CD4-positive, alpha-beta T cell treated with Interleukin-1 beta for 1 hour (primary cell): Measurements from ENCODE around the gene DLGAP3.
A peak's percentile ranks its signal among the peaks of the same experiment; 100 is the strongest.

Experiments
- DNase-seq, 2 donors: peaks; one replicate each; pipeline ENCODE4 v3.0.0-alpha.2; 2020 to 2022

The DLGAP3 gene

DNA sequence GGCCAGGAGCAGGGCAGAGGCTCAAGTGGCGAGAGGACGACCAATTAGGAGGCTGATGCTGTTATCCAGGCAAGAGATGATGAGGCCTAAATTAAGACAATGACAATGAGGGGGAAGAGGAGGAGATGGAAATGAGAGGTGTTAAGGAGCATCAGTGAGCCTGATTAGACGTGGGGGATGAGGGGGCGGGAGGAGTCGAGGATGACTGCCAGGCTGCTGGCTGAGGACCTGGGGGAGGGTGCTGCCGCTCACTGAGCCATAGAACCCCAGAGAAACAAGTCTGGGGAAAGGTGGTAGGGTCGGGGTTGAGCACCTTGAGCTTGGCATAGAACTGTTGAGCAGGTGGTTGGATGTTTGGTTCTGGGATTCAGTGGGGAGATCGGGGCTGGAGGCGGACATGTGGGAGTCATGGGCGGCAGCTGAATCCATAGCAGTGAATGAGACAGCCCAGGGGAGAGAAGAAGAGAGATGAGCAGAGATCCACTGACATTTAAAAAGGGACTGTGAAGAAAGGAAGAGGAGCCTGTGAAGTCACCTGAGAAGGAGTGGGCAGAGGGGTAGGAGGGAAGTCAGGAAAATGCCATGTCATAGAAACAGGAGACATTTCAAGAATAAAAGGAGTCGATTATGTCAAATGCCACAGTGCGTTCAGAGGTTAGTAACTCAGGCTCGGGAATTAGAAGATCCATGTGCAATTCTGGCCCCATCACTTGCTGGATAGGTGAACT is 28.5 kb downstream of the DLGAP3 start:
- no peak for DNase-seq

DNA sequence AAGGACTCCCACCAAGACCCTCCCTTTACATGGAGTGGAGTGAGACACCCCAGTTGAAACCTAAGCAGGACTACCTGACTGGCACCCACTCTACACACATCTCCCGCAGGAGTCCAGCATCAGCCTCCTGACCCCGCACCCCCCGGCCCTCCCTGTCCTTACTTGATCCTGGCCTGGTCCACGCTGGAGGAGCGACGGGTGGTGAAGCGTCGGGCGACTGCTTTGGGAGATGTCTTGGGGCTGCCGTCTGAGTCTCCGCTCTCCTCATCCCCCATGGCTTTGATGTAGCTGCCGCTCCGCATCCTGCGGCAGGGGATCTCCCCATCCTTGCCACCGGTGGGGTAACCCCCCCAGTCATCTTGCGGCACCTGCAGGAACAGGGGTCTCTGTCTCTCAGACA is 29.5 kb downstream of the DLGAP3 start:
- no peak for DNase-seq

DNA sequence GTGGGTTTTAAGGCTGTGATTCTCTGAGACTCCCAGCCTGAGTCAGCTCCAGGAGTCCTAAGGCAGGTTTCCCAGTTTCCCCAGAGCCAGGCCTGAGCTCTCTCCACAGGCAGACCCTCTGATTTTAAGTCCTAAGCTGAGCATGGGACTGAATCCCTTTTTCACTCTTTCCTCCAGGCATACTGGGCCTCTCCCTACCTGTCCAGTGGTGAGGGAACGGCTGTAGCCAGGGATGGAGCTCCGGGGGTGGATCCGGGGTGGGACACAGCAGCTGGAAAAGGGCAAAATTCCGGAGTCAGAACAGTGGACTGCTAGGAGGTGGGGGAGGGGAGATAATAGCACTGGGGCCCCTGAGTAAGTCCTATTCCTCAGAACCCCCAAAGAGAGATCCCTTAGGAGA is 30.0 kb downstream of the DLGAP3 start:
- DNase-seq = no peak

DNA sequence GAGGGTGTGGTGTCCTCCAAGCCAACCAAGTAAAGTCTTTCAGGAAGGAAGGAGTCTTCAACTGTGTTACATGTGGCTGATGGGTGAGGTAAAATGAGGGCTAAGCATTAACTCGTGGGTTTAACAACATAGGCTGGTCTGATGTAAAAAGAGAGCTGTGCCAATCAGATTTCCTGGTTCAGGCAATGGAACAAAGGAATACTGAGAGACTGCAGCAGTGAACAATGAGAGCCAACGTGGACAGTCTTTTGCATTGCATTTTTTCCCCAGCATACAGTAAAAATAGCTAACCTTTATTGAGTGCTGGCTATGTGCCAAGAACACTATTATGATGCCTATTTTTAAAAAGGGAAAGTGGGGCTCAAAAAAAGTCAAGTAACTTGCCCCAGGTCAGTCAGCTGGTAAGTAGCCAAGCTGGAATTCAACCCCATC is 31.1 kb downstream of the DLGAP3 start:
- DNase-seq = no peak

DNA sequence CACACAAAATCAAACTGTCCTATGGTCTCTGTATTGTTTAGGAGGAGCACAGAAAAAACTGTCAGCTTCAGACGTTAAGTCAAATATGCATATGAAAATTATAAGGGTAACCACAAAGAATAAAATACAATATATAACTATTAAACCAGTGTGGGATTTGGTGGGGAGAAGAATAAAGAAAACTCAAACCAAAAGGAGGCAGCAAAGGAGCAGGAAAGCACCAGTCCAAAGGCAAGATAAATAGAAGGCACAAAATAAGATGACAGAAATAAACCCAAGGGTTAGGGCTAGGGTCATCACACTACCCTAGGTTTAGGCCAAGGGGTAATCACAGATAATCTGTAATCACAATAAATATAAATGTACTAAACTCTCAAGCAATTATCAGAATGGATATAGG is 32.8 kb downstream of the DLGAP3 start:
- DNase-seq = no peak

DNA sequence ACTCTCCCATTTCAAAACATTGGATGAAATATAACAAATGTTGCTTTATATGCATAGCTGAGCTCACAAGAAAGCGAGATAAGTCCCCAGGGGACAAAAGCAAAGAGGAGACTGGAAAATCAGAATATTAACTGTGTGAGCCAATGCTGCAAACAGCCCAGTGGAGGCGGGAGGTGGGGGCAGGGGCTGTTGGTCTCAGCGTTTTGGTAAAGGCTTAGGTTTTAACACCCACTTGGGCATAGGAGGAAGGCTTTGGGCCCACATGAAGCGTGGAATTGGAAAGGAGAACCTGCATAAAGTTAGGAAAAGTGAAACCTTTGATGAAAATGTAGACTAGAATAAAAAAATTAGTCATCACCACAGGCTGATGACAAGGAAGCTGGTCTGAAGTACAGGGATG is 39.7 kb downstream of the DLGAP3 start:
- DNase-seq = no peak

DNA sequence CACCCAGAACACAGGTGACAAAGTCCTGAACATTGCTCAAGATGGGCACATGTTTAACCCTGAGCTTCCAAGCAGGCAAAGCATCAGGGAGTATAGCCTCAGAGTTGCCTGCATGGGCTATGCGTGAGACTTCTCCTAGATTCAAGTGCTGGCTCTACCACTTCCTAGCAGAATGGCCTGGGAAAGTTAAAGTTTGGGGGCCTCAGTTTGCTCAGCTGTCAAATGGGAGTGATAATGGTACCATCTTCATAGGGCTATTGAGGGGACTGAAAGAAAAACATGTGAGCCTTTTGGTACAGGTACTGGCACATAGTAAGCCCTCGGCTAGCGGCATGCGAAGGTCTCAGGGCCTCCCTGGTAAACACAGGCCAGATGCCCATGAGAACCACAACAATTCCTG is 41.9 kb downstream of the DLGAP3 start:
- DNase-seq = no peak

DNA sequence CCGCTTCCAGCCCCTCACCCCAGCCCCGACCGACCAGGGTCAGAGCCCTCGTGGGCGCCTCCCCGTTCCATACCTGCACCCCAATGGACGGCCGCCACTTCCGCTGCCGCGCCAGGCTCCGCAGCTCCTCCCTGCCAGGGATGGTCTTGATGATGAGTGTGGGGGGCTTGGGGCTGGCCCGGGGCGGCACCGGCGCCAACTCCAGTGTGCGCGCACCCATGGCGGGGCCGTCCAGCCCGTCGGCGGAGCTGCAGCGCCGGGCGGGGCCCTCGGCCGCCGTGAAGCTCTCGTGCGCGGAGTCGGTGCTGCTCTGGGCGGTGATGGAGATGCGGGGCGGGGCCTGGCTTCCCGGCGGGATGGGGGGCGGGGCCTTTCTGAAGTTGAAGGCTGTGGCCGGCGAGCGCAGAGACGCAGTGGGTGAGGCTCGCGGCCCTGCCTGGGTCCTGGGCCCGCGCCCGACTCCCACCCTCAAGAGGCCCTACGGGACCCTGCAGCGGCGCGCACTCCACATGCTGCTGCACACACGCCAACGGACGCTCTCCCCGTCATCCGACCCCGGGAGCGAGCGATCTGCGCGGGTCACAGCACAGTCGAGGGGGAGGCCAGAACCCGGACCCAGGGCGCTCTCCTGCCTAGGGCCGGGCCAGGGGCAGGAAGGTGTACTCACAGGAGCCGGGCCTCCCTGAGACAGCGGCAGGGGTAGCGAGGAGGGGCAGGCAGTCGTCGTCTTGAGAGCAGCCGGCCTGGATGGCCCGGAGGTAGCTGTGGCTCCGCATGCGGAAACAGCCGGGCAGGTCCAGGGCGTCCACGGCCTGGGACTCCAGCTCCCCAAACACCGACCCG is 43.8 kb downstream of the DLGAP3 start:
- DNase-seq = peak; percentile 41 to 48

DNA sequence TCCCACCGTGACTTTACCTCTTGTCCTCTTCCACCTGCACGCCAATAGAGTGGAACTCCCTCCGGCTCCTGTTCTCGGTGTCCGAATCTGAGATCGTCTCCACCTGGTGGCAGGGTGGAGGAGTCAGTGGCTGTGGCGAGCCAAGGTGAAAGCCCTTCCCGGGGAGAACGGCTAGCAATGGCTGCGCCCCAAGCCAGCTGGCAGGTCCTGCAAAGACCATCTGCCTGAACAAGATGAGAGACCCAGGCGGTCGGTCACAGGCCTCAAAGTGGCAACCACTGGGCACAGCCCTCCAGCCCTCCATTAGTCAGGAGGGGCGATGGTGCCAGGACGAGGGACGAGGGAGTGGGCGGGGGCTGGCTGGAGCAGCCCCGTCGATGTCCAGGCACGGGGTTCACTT is 44.5 kb downstream of the DLGAP3 start:
- DNase-seq = no peak

DNA sequence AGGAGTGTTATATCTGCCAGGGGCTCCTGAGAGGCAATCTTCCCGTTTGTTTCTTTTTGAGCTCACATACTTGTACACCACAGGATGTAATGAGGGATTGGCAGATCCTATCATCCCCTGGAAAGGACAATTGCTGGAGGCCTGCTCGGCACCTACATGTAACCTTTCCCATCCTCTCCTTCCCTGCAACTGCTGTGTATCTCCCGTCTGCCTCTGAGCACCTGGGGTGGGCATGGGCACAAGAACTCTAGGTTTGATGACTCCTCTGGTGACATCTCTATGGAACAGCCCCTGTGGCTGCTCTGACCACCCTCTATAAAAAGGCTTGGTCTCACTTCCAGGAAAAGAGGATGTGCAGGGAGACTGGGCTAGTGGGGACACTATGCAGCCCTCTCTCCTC is 44.9 kb downstream of the DLGAP3 start:
- no peak for DNase-seq

DNA sequence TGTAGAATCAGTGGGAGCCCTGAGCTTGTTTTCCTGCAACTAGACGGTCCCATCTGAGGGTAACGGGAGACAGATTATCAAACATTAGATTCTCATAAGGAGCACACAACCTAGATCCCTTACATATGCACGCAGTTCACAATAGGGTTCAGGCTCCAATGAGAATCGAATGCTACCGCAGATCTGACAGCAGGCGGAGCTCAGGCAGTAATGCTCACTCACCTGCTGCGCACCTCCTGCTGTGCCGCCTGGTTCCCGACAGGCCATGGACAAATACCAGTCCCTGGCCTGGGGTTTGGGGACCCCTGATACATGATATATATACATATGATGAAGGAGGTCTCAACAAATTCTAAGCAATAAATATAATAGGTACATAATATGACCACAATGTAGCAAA is 50.2 kb downstream of the DLGAP3 start:
- no peak for DNase-seq

DNA sequence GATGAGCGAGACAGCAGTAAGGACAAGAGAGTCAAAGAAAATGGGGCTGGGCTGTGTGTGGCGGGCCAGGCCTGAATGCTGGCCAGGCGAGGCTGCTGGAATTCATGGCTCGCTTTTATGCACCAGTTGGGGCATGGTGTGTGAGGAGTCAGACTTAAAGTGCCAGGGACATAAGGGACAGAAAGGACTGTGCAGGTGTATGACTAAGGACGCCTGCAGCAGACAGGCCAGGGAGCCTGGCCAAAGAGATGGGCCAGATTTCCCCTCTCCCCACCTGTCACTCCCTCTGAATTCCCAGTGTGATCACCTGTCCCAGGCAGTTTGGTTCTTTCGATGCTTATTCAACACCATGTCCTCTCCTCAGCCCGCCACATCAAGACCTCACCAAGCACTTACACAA is 53.0 kb downstream of the DLGAP3 start:
- no peak for DNase-seq

DNA sequence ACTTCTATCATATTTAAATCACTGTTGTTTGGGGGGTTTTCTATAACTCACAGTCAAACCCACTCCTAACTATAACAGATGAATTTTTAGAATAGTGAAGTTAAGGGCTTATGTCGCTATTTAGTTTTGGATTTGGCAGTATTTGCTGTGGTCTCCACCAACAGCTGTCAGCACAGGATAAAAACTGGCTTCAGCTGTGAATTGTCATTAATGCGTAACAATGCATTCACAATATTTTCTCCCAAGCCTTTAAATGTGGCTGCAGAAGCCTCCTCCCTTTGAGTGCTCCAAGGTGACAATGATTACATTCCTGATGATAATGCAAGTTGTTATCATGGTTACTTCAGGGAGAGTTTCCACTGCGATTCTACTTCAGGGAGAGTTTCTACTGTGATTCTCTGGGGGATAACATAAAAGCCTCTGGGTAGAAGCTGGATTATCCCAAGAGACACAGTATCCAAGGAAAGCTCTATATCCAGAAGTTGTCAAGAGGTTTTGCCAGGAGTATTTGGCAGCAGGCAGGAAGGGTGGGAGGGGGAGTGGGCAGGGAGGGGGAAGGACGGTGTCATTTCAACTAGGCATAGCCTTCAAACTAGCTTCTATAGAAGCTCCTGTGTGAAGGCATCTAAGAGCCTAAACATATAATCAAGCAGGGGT is 55.0 kb downstream of the DLGAP3 start:
- DNase-seq = no peak

DNA sequence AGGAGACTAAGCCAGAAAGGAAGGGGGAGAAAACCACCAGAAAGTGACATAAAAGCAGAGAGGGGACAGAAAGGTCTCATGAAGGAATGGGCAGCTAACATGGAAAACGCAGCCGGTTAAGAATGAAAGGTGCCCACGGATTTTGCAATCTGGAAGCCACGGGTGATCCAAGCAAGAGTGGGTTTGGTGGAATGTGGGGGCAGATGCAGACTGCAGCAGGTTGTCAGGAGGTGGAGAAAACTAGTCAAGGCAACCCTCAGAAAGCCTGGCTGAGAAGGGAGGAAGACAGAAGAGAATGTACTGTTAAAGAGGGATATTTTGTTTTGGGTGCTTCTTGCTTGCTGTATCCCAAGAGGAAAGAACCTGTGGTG is 57.3 kb downstream of the DLGAP3 start:
- DNase-seq = no peak

DNA sequence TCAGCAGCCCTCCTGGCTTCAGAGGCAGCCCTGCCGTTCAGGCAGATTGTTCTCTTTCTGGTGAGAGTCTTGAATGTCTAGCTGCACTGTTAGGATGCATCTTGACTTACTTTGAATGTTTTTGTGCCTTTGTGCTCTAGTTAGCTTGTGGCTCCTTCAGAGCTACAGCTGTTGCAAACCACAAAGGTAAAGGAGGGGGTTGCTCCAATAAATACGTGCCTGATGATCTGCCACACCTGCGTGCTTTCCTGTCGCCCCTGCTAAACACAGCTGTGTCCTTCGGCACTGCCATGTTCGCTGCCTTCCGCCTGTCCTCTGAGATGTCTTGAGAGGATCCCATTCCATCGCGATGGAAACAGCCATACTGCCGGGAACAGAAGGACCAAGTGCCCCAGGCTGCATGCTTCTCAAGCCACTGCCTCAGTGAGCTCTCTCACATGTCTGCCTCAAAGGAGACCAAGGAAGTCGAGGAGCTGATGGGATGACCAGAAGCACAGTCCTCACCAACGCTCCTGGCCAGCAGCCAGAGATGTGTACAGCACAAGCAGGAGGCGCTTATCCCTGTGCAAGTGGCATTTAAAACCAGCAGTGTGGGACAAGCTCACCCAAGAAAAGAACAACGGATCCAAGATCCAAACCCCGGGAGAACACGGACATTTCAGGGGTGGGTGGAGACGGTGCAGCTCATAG is 57.9 kb downstream of the DLGAP3 start:
- DNase-seq = no peak

DNA sequence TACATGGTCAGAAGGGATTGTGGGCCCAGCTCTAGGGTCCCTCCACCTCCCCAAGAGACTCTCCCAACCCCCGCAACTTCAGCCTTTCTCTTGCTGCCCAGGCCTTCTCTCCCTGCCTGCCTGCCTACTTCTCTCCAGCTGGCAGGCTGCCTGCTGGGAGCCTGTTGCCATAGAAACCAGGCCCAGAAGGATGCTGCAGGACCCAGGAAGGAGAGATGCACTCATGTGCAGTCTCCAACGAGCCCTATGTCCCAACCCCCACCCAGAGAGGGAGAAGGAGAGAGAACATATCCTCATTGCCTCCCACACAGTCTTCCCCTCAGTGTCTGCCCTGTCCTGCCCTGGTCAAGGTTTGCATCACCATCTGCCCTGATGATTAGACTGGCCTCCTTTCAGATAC is 59.1 kb downstream of the DLGAP3 start:
- DNase-seq = no peak

DNA sequence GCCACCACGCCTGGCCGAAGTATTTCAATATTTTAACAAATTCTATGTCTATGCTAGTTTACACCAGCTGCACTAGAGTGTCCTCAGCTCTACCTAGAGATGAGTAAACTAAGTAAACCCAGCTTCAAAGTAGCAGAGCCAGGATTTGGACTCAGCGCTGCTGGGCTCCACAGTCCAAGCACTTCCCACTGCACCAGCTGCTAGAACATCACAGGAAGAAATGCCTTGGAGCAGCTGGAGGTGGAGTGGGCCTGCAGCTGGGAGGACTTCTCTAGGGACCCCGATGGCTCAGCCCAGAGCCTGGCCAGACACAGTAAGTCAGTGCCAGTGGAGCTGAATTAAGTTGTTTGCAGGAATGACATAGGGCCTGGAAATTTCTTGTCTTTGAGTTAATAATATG is 59.7 kb downstream of the DLGAP3 start:
- DNase-seq = no peak

DNA sequence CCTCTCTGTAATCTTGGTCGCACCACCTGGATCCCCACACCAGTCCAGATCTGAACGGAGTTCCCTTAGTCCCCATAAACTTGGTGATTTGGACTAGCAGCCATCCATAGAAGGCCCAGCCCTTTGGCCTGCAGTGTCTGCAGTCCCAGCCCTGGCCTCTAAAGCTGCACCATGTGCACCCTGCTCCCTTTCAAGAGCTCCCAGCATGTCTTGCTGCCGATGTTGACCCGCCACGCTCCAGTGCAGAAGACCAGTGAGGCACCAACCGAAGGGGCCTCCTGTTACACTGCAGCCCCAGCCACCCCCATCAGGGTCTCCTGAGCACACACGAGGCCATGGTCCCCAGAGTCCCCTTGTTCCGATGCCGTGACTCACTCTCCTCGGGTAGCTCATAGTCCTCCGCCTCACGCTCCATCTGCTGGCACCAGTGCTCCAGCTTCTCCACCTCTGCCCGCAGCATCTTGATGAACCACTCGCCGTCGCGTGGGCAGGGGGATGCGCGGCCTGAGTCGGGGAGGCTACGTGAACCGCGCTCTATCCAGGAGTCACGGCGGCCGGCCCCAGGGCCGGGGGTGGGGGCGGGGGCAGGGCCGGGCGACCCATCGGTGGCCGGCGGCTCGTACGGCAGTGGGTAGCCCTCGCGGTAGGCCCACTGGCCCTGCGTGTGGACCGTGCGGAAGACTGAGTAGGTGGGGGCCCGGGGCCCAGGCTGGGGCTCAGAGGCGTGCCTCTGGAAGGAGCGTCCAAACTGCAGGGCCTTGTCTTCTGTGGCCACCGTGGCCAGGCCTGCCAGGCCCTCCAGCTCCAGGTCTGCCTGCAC is 61.0 kb downstream of the DLGAP3 start:
- DNase-seq = no peak

DNA sequence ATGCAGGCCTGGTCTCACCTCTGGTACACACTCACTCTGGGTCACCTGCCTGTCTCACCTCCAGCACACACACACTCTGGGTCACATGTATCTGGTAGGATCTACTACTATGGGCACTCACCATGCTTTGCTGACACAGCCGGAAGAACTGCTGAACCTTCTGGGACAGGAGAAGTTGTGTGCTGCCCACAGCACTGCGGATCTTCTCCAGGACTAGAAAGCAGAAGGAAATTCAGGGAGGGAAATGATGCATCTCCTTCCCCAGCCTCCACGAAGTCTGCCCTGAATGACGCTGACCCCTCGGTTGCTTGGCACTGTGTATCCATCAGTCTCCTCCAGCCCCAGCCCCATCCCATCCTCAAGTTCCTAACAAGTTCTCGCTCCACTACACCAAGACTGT is 62.0 kb downstream of the DLGAP3 start:
- peak in 1 of 2 donors; percentile 20 for DNase-seq

DNA sequence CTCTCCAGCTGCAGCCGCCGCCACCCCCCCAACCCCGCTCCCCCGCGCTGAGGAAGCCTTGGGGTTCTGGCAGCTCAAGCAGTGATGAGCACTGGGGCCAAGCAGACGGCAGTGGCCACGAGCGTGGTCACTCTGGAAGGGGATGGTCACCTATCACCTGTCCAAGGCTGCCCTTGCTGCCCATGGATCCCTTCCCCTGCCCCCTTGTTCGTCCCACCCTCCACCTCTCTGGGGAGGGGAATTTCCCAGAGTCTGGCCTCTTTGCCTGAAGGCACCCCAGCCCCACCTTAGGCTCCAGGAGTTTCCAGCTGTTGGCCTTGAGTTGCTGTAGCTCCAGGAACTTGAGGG is 62.7 kb downstream of the DLGAP3 start:
- DNase-seq = no peak

DNA sequence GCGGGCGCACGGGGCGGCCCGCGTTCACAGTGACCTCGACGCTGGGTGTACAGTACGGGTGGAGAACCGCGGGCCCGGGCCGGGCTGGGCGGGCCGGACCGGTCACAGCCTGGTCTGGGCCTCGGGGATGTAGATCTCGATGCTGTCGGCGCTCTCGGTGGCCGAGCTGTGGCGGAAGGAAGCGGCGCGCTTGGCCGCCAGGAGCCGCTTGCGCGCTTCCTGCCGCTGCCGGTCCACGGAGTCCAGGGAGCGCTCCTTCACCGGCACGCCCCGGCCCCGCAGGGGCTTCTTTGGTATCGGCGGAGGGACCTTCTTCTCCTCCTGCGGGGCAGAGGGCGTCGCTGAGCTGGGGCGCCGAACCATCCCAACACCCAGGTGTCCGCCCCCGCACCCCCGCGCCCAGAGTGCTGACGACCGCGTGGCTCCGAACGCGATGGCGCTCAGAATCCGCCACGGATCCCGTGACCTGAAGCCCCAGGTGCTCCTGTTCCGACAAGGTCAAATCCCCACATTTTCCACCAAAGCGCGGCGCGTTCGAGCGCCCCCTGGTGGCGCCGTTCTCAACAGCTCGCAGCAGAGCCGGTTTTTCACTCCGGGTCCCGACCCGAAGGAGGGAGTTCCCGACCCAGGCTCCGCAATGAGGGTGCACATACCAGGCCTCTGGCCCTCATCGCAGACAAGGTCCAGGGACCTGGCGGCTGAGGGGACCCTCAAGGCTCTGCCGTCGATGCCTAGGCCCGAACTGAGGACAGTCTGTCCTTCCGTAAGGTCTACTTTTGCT is 63.3 kb downstream of the DLGAP3 start:
- DNase-seq = peak; percentile 90 to 93

DNA sequence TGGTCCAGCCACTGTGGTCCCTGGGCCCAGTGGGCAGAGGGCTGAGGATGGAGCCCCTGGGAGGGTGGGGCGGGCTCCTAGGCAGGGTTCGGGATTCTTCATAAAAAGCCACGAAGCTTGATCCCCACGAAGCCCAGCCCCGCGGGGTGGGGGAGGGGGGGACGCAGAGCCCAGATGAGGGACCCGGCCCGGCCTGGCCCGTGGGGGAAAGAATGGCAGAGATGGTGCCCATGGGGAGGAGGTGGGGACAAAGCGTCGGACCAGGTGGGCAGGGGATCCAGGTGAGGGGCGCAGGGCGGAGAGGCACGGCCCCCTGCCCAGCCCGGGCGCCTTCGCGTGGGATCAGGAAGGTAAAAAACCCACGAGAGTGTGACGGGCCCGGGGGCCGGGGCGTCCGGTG is 63.9 kb downstream of the DLGAP3 start:
- no peak for DNase-seq
